HUDEP-2 (cell line): ENCODE measurements around the gene GNL2.
"Not testable (repeated sequence)": the region's sequence is repeated elsewhere in the genome, so short reads cannot be mapped to it uniquely, and the experiment has no call there.

Experiments used
- DNase-seq, 76 experiments: peaks; one replicate each; lab custom pipeline; 2025; ENCODE audit not compliant: unreplicated experiment in 76 of 76; lab: John Stamatoyannopoulos, UW

Gene GNL2

GRCh38 chr1:37560401-37561132 lies 35.2 kb downstream of the GNL2 start:
- no peak for DNase-seq

GRCh38 chr1:37559957-37560379 lies 35.8 kb downstream of the GNL2 start:
- peak in 52 of 76 experiments; percentile 2 to 68 (median 27) for DNase-seq

- DNase-seq = no peak
Measured at GRCh38 chr1:37559080-37559479, 36.7 kb downstream of the GNL2 start.

- DNase-seq = no peak
Measured at GRCh38 chr1:37558411-37558810, 37.3 kb downstream of the GNL2 start.

GRCh38 chr1:37557402-37557801 lies 38.3 kb downstream of the GNL2 start:
- no peak for DNase-seq

GRCh38 chr1:37556712-37557196 lies 39.0 kb downstream of the GNL2 start, which contains the start of gene DNALI1:
Gene DNALI1 (plus strand): TSS chr1:37556940. CDS start chr1:37556995, 55 bp downstream.
- DNase-seq = peak in 59 of 76 experiments; percentile 2 to 73 (median 33)

- peak in 74 of 76 experiments; percentile 9 to 92 (median 81) for DNase-seq
Measured at GRCh38 chr1:37553927-37554808, 41.6 kb downstream of the GNL2 start, which contains the start of gene SNIP1. Gene SNIP1 (minus strand): TSS chr1:37554293. CDS start chr1:37554229, 64 bp downstream.

- DNase-seq = no peak
Measured at GRCh38 chr1:37553598-37553926, 42.2 kb downstream of the GNL2 start.

GRCh38 chr1:37549341-37549740 lies 46.4 kb downstream of the GNL2 start:
- no peak for DNase-seq

GRCh38 chr1:37545019-37545418 lies 50.7 kb downstream of the GNL2 start:
- DNase-seq = no peak

GRCh38 chr1:37544530-37544929 lies 51.2 kb downstream of the GNL2 start:
- DNase-seq = no peak

- DNase-seq = no peak
Measured at GRCh38 chr1:37540036-37540785, 55.5 kb downstream of the GNL2 start.

GRCh38 chr1:37539154-37539553 lies 56.6 kb downstream of the GNL2 start:
- DNase-seq = not testable (repeated sequence)

- no peak for DNase-seq
Measured at GRCh38 chr1:37537378-37537777, 58.4 kb downstream of the GNL2 start.

- DNase-seq = no peak
Measured at GRCh38 chr1:37533317-37534093, 62.2 kb downstream of the GNL2 start.

GRCh38 chr1:37532418-37533156 lies 63.1 kb downstream of the GNL2 start:
- DNase-seq = not testable (repeated sequence)

- not testable (repeated sequence) for DNase-seq
Measured at GRCh38 chr1:37529888-37530287, 65.8 kb downstream of the GNL2 start.

- no peak for DNase-seq
Measured at GRCh38 chr1:37519613-37520012, 76.1 kb downstream of the GNL2 start.

- not testable (repeated sequence) for DNase-seq
Measured at GRCh38 chr1:37518929-37519328, 76.8 kb downstream of the GNL2 start.
